NCI-H526 (cell line): ENCODE results near the gene CSRP2.

Experiments used
- DNase-seq, 2 experiments: peaks; one replicate each; lab custom pipeline; 2025; lab: John Stamatoyannopoulos, UW

Gene CSRP2

GRCh38 chr12:76878899-76879709 is at the start of gene CSRP2:
TSS of gene CSRP2 (minus strand) at chr12:76879019. CDS start at chr12:76866260, 12,759 bp downstream.
- peak; percentile 71 to 92 for DNase-seq

GRCh38 chr12:76927170-76927784 is 48.5 kb upstream of the CSRP2 start:
- peak; percentile 50 to 75 for DNase-seq

- no peak for DNase-seq
These were observed 46.3 kb upstream of the CSRP2 start for GRCh38 chr12:76925135-76925534.

- DNase-seq, result no peak
These were observed 44.0 kb upstream of the CSRP2 start for GRCh38 chr12:76922866-76923265.

- DNase-seq, result no peak
These were observed 43.3 kb upstream of the CSRP2 start for GRCh38 chr12:76921891-76922664.

GRCh38 chr12:76921100-76921471 is 42.3 kb upstream of the CSRP2 start:
- DNase-seq, result no peak

GRCh38 chr12:76920172-76921099 is 41.6 kb upstream of the CSRP2 start:
- DNase-seq, result no peak

GRCh38 chr12:76919383-76920171 is 40.8 kb upstream of the CSRP2 start:
- peak; percentile 18 to 46 for DNase-seq

- no peak for DNase-seq
These were observed 37.3 kb upstream of the CSRP2 start for GRCh38 chr12:76916170-76916540.

- DNase-seq, result no peak
These were observed 36.7 kb upstream of the CSRP2 start for GRCh38 chr12:76915361-76916169.

- DNase-seq, result no peak
These were observed 35.5 kb upstream of the CSRP2 start for GRCh38 chr12:76914102-76914859.

GRCh38 chr12:76909290-76909689 is 30.5 kb upstream of the CSRP2 start:
- no peak for DNase-seq

- DNase-seq, result no peak
These were observed 29.6 kb upstream of the CSRP2 start for GRCh38 chr12:76908303-76909017.

GRCh38 chr12:76901628-76902380 is 23.0 kb upstream of the CSRP2 start:
- DNase-seq, result no peak

GRCh38 chr12:76899522-76899921 is 20.7 kb upstream of the CSRP2 start:
- DNase-seq, result no peak

GRCh38 chr12:76898442-76898841 is 19.6 kb upstream of the CSRP2 start:
- no peak for DNase-seq

GRCh38 chr12:76896274-76896673 is 17.5 kb upstream of the CSRP2 start:
- DNase-seq, result no peak

- DNase-seq, result no peak
These were observed 17.0 kb upstream of the CSRP2 start for GRCh38 chr12:76895796-76896195.
